Myocyte (in vitro differentiated cells): Measurements from ENCODE around the gene PRRC2B. TPM values are rescaled to one million over a fixed set of nuclear protein-coding genes. Genes with fewer than 3 reads are reported as not detected.
A peak's percentile ranks its signal among the peaks of the same experiment; 100 is the strongest.
"Not testable (repeated sequence)": the region's sequence is repeated elsewhere in the genome, so short reads cannot be mapped to it uniquely, and the experiment has no call there.

Experiments
- DNase-seq: peaks from one replicate; pipeline ENCODE4 v3.0.0-alpha.2; 2012; ENCODE audit warnings: low read depth
- total RNA-seq: library from RNA; depleted of rRNA; stranded (reverse); fragments of >200 nt; gene quantifications from 2 replicates; pipeline ENCODE4 v1.2.3, GENCODE V29; 2014

PRRC2B gene
- total RNA-seq, 1 donor from 2014 or later, result 83.5 TPM

DNA sequence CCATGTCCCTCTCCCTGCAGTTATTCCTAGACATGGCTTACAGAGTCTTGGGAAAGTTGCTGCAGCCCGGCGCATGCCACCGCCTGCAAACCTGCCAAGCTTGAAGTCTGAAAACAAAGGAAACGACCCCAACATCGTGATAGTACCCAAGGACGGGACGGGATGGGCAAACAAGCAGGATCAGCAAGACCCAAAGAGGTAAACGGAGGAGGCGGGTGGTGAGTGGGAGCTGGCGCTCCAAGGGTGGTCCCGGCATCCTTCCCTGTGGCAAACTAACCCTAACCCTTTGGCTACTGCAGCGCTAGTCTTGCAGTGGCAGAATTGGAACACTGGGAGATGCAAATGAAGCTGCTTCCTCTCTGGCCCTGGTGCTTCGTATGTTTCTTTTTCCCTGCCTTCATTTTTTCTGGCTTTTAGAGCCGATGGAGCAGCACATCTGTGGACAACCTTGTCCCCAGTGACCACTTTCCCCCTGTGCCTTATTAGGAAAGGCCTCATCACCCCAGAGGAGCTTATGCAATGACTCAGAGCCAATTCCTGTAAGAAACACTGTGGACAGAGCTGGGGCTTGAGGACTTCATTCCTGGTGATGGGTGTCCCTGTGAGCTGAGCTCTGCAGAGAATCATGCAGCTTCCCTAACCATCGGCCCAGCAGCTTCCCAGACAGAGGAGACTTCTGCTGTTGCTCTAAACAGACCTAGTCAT lies 38.9 kb downstream of the PRRC2B start:
- DNase-seq, result peak; percentile 75

DNA sequence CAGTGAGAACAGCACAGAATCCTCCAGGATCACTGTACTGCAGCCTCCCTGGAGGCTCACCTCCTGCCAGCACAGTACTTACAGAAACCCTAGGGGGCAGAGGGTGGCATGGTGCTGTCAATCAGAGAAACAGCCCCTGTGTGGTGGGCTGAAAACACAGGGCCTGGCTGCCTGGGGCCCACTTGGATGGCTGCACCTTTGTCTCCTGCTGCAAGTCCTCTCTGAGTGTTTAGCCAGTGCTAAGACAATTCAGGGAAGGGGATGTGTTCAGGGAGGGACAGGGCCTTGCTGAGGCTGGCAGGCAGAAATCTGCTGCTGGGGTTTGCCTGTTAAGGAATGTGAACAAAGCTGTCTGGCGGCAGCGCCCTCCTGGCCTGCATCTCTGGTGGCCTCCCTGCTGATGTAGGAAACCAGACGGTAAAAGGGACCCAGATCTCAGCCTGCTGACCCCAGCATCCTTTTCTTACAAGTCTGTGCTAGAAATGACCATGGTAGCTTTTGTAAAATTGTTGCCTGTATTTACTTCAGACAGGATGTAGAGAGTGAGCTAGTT lies 39.5 kb downstream of the PRRC2B start:
- no peak for DNase-seq

DNA sequence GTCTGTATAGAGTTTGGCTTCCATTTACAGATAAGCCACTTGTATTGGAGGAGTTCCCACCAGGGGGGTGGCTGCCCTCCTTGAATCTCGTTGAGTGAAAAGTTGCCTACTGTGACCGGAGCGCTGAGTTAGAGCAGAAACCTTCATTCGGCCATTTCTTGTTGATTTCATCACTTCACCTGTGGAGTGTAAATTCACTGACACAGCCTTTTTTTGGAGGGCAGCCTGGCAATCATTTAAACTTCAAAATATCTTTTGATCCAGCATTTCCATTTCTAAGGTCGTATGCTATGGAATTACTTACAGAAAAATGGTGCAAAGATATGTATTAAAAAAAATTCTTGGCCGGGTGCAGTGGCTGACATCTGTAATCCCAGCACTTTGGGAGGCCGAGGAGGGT lies 40.8 kb downstream of the PRRC2B start:
- DNase-seq, result no peak

DNA sequence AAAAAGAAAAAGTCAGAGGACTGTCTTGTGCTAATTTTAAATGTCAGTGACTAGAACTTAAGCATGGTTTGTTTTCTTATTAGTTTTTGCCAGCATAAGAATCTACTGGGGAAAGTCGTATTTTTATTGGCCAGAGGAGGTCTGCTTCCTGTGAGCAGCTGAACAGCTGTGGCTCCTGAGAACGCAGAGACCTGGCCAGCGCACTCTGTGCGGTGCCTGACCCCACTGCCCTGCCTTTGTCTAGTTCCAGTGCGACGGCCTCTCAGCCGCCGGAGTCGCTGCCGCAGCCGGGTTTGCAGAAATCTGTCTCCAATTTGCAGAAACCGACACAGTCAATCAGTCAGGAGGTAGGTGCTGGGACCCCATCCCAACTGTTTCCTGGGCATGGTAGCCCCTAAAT lies 42.5 kb downstream of the PRRC2B start:
- no peak for DNase-seq

DNA sequence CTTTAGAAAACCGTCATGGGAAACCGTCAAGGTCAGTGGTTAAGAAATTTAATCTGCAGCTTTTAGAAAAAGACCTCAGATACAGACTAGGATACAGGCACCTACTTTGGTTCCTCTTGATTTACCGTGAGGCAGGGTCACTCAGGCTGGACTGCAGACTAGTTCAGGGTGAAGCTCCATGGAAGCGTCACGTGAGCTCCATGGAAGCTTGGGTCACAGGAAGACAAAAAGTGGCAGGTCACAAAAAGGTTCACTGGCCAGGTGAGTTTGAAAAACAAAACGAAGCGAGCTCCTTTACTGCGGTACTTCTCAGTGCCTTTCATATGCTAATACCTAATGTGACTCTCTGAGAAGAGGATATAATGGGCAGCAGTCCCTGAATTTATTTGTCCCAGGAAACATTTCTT lies 43.0 kb downstream of the PRRC2B start:
- DNase-seq, result no peak

DNA sequence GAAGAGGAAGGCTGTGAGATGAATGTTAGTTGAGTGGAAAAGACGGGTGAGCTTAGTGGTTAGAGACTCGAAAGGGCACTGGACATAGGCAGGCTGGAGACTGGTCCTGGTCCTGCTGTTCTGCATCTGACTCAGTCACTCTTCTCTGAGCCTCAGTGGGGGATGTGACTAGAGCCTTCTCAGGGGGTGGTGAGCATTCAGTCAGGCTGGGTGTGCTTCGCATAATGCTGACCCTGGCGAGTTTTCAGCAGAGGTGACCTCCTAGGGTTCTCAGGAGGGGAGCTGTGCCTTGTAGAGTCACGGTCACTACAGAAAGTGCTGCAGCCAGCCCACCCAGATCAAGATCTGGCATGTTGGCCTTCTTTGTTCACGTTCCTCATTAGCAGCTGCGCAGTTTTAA lies 44.3 kb downstream of the PRRC2B start:
- DNase-seq, result no peak

DNA sequence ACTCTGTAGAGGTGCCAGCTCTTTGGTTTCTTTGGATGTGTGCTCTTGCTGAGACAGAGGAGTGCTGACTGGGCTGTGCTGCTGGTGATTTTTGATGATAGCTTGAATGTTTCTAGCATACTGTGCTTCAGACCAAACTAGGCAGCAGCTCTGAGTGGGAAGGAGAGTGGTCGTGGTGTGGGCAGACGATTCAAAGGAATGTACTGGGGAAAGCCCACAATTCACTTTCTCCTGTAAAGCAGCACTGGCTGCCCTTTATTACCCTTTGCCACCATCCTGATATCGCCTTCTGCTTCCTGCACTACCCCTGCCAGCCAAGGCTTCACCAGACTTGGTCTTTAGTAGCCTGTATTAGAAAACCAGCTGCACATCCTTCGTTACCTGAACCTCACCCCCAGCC lies 45.3 kb downstream of the PRRC2B start:
- no peak for DNase-seq

DNA sequence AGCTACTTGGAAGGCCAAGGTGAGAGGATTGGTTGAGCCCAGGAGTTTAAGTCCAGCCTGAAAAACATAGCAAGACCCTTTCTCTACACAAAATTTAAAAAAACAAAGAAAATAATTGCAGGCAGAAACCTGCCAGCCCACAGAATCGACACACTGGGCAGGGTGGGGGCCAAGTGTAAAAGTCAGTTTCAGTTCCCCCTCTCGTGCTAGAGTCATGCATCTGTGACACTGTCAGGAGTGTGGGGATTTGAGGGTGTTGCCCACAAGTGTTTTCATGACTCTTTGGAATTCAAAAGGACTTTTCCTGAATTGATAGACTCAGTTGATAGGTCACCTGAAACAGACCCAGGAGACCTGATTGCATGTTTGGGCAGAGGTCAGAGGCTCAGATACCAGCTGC lies 47.6 kb downstream of the PRRC2B start:
- no peak for DNase-seq

DNA sequence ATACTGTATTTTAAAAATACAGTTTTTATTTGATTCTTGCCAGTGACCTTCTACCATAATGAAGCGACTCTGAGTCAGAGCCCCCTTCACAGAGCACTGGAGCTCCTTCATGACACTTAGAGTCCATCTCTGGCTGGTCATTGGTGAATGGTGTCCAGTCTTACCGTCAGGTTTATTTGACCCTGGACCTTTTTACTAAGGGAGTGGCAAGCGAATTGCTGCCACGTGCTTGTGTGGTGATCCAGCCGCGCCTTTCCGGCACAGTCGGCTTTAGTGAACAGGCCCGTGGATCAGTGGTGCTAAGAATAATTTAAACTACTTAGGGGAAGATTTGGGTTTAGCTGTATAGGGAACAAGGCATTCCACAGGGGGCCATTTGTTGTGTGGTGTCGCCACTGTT lies 48.5 kb downstream of the PRRC2B start:
- DNase-seq, result no peak

DNA sequence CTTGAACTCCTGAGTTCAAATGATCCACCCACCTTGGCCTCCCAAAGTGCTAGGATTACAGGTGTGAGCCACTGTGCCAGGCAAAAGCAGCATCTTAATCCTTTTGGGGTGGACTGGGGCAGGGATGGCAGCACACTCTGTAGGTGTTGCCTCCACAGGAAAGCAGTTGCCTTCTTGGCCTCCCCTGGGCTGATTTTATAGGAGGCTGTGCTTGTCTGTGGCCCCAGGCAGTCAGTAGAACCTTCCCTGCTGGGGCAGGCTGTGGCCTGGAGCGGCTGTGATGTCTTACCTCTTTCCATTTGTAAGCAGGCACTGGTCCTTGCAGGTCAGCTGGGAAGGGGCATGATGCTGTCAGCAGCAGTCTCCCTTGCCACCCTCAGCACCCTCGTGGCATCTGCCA lies 49.8 kb downstream of the PRRC2B start:
- no peak for DNase-seq

DNA sequence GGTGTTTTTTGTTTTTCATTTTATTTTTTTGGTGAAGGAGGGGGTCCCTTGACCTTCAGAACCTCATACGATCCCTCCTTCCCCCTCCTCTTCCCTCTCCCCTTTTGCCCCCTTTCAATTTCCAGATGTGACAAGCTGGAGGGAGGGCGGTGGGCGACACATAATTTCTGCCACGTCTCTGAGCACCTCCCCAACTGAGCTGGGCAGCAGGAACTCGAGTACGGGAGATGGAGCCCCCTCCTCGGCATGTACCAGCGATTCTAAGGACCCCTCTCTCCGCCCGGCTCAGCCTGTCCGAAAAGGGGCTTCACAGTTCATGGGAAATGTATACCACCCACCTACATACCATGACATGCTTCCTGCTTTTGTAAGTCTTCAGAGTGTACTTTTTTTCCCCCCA lies 52.4 kb downstream of the PRRC2B start:
- no peak for DNase-seq

DNA sequence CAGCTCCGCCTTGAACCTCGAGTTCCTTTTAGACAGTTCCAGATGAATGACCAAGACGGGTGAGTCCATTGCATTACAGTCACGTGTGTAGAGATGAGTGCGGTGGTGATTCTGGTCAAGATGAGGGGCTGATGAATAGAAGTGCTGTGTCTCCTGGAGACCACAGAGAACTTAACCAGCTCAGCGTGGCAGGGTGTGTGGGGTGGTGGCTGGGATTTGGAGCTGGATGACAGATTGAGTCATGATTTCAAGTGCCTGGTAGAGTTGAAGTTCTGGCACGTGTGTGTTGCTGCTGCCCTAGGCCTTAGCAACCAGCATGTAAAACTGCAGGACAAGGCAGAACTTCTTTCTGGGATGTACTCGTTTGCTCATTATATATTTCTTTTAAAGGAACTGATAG lies 53.3 kb downstream of the PRRC2B start:
- DNase-seq, result peak; percentile 78

DNA sequence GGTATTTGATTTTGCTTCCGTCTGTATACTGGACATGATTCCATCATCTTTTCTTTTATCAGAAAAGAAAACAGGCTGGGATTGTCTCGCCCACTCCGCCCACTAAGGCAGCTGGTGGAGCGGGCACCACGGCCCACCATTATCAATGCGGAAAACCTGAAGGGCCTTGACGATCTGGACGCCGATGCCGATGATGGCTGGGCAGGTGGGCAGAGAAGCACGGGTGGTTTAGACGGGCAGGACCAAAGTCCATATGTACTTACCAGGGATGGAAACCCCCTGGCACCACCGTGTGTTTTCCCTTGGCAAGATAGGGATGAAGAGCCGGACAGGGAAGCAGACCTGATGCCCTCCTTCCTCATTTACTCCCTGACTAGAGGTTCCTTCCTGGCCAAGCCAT lies 53.7 kb downstream of the PRRC2B start:
- no peak for DNase-seq

DNA sequence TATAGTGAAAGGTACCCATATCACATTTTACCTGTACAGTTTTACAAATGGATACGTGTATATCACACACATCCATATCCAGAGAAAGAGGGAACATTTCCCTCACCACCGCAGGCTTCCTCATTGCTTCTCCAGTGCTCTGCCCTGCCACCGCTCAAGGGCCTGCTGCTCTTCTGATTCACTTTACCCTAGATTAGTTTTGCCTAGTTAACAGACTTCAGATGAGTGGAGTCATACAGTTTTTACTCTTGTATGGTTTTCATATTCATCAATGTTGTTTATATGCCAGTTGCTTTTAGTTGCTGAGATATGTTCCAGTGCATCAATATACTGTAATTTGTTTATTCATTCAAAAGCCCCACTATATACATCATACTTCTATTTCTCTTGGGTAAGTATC lies 54.9 kb downstream of the PRRC2B start:
- no peak for DNase-seq

DNA sequence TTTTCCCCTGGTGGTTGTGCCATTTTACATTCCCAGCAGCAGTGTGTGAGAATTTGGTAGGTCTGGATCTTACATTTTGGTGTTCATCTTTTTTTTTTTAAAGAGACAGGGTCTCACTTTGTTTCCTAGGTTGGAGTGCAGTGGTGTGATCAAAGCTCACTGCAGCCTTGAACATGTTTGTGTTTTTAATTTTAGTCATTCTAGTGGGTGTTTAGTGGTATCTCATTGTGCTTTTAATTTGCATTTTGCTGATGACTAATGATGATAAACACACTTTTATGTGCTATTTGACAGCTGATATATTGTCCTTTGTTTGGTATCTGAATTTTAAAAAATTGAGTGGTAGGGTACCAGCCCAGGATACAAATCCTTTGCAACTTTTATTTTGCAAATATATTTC lies 55.4 kb downstream of the PRRC2B start:
- no peak for DNase-seq

DNA sequence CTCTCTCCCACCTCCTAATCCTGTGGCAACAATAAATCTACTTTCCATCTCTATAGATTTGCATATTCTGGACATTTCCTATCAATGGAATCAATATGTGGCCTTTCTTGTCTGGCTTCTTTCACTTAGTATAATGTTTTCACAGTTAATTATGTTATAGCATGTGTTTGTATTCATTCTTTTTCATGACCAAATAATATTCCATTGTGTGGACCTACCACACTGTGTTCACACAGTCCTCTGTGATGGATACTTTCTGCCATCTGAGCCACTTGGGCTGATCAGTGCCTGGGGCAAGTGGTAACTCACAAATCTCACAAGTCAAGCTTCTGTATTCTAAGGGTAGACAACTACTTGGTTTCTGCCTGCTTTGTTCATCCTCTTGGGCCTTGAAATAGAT lies 60.1 kb downstream of the PRRC2B start:
- DNase-seq, result no peak

DNA sequence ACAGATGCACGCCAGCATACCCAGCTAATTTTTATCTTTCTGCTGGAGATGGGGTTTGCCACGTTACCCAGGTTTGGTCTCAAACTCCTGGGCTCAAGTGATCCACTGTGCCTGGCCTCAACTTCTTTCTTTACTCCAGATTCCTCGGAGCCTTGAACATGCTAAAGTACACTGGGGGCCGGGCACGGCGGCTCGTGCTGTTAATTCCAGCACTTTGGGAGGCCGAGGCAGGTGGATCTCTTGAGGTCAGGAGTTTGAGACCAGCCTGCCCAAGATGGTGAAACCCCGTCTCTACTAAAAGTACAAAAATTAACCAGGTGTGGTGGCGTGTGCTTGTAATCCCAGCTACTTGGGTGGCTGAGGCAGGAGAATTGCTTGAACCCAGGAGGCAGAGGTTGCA lies 61.8 kb downstream of the PRRC2B start:
- DNase-seq, result not testable (repeated sequence)

DNA sequence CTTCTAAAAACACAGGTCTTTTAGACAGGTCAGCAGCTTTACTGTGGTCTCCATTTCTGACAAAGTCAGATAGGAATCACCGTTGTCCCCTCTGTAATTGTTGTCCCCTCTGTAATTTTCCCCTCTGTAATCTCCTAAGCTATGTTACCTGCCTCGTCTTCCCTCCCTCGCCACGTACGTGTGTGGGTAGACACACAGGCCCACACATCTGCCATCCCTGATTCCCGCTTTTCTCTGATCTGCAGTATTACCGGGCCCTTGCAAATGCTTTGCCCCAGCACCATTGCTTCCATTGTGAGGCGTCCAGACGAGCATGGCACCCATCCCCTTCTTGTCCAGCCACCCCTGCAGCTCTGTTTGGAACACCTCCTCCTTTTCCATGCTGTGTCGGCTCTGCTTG lies 63.9 kb downstream of the PRRC2B start:
- DNase-seq, result no peak

DNA sequence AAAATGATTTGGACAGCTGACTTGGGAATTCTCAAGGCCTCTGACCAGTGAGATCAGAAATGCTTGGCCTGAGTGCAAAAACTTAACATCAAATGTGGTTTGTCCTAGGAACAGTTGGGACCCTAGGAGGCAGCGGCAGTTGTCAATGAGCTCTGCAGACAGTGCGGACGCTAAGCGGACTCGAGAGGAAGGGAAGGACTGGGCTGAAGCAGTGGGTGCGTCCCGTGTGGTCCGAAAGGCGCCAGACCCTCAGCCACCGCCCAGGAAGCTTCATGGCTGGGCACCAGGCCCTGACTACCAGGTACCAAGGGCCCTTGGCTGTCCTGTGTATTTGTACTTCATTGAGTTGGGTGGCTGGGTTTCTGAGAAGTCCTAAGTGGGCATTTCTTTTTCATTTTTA lies 65.2 kb downstream of the PRRC2B start:
- peak; percentile 39 for DNase-seq

DNA sequence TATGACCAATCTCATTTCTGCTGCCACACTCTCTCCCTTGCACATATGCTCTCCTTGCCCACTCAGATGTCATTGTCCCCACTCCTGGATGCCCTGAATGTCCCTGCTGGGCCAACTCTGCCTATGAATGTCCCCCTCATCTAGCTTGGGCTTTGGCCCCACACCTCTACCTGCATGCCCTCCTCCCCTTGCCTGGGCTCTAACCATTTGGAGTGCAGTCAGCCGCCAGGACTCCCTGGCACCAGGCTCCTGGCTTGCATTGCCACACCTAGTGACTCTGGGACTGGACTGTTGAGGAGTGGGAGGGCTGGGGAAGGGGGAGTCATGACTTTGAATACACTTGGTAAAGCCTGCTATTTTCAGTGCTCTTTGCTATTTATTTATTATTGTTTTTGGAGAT lies 67.3 kb downstream of the PRRC2B start:
- no peak for DNase-seq

DNA sequence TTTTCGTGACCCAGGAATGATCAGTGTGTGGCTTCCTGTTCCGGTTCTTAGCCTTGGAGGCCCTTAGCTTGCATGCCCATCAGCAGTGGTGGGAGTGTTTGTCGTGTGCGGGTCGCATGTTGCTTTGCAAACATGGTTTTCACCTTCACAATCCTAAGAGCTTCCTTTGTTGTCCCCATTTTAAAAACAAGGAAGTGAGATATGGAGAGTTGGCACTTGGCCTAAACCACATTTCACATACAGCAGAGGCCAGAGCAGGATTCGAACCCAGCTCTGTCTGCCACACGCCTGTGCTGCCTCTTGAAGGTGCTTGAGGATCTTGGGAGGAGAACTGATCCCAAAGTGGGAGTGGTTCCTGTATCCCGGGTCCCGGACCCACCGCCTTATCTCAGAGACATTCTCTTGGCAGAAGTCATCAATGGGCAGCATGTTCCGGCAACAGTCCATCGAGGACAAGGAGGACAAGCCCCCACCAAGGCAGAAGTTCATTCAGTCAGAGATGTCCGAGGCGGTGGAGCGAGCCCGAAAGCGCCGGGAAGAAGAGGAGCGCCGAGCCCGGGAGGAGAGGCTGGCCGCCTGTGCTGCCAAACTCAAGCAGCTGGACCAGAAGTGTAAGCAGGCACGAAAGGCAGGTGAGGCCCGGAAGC lies 70.6 kb downstream of the PRRC2B start:
- DNase-seq, result no peak

DNA sequence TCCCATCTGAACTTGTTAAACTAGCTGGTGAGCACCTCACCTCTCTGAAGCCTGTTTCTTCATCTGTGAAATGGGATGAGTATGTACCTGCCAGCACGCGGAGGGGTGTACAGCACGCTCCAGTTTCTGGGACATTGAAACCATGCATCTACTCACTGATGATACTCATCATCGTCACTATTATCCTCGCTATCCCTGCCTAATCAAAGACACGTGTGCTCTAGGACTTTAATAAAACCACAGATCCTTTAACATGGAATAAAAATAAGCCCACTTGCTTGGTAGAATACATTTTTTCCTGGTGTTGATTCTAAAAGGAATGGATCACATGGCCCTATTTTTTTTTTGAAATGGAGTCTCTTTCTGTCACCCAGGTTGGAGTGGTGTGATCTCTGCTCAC lies 71.5 kb downstream of the PRRC2B start:
- no peak for DNase-seq
